Mucosa of stomach (tissue), 1 donor: ENCODE measurements around the gene DDX55.
"Not testable (repeated sequence)": the region's sequence is repeated elsewhere in the genome, so short reads cannot be mapped to it uniquely, and the experiment has no call there.

Source experiments
- H3K27me3 ChIP-seq: one replicate; pipeline ENCODE4 v1.7.0; 2013; ENCODE audit warnings: mild to moderate bottlenecking, low read length; ENCODE audit not compliant: control insufficient read depth, insufficient read depth
- H3K36me3 ChIP-seq: one replicate; pipeline ENCODE4 v1.7.0; 2013; ENCODE audit warnings: low read length; ENCODE audit not compliant: control insufficient read depth, insufficient read depth
- H3K4me1 ChIP-seq: one replicate; pipeline ENCODE4 v1.7.0; 2013; ENCODE audit warnings: mild to moderate bottlenecking, low read length; ENCODE audit not compliant: control insufficient read depth, insufficient read depth
- H3K4me3 ChIP-seq: one replicate; pipeline ENCODE4 v1.7.0; 2013; ENCODE audit warnings: low read length
- H3K9ac ChIP-seq: one replicate; pipeline ENCODE4 v1.7.0; 2013; ENCODE audit warnings: mild to moderate bottlenecking, low read length, moderate library complexity
- H3K9me3 ChIP-seq: one replicate; pipeline ENCODE4 v1.7.0; 2013; ENCODE audit warnings: mild to moderate bottlenecking, low read length, moderate library complexity; ENCODE audit not compliant: control insufficient read depth
- donor health status: Pancreatic carcinoma.

DDX55 gene

GRCh38 chr12:123591702-123592481, 10.0 kb upstream of the DDX55 start:
- H3K9ac ChIP-seq = no peak overlapping the region
- H3K4me1 ChIP-seq = no peaks in the 10 kb centered on the region
- no peaks in the 10 kb centered on the region for H3K27me3 ChIP-seq
- H3K4me3 ChIP-seq = no peak overlapping the region
- H3K9me3 ChIP-seq = no peaks in the 10 kb centered on the region
- H3K36me3 ChIP-seq = peaks cover 4% of the 10 kb centered on the region

DNA sequence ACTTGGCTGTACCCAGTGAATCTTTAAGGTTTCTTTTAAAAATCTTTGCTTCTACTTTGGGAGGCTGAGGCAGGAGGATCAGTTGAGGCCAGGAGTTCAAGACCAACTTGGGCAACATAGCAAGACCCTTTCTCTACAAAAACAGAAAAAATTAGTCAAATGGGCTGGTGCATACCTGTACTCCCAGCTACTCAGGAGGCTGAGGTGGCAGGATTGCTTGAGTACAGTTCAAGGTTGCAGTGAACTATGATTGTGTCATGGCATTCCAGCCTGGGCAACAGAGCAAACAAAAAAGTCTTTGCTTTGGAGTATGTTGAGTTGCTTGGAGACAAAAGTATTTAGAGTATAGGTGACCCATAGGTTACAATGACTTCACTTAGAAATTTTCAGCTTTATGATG, 6.2 kb upstream of the DDX55 start:
- no peak overlapping the region for H3K9ac ChIP-seq
- no peaks in the 10 kb centered on the region for H3K27me3 ChIP-seq
- peaks cover 4% of the 10 kb centered on the region for H3K36me3 ChIP-seq
- H3K4me1 ChIP-seq = peaks cover under 1% of the 10 kb centered on the region
- no peaks in the 10 kb centered on the region for H3K9me3 ChIP-seq
- no peak overlapping the region for H3K4me3 ChIP-seq

DNA sequence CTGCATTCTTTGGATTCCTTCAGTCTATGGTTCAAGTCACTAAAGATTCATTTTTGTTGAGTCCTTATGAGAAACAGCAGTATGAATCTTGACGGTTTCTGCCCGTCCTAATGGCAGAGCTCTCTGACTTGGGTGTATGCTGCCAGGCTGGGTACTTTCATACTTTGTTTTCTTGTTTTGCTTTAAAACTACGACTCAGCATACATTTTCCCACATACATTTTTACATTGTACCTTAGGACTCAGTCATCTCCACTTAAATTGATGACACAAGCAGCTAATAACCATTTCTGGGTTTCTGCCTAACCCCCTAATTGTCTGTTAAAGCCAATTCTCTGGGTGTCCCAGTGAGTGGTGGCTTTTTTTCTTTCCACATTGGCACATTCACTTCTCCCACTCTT, 4.8 kb upstream of the DDX55 start:
- no peaks in the 10 kb centered on the region for H3K27me3 ChIP-seq
- peaks cover 4% of the 10 kb centered on the region for H3K36me3 ChIP-seq
- H3K9ac ChIP-seq = no peak overlapping the region
- no peak overlapping the region for H3K4me3 ChIP-seq
- H3K4me1 ChIP-seq = peaks cover 8% of the 10 kb centered on the region
- no peaks in the 10 kb centered on the region for H3K9me3 ChIP-seq

GRCh38 chr12:123598522-123598921, 3.4 kb upstream of the DDX55 start:
- no peak overlapping the region for H3K9ac ChIP-seq
- peaks cover 4% of the 10 kb centered on the region for H3K36me3 ChIP-seq
- no peaks in the 10 kb centered on the region for H3K9me3 ChIP-seq

DNA sequence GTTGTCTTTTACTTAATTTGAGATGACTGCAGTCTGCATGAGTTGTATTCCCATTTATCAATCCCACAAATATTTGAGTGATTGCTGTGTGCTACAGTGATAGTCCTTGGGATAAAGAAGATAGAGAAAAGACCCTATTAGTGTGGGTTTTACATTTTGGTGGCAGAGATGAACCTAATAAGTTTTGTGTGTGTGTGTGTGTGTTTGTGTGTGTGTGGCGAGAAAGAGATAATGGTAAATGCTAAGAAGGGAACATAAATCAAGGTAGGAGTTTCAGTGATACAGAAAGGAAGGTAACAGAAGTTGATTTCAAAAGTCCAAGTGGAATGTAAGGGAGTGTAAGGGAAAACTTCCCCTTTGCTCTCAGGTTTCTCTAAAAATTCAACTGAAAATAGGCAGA, 2.6 kb upstream of the DDX55 start:
- H3K27me3 ChIP-seq = no peaks in the 10 kb centered on the region
- H3K36me3 ChIP-seq = peaks cover 4% of the 10 kb centered on the region
- no peak overlapping the region for H3K4me3 ChIP-seq
- no peaks in the 10 kb centered on the region for H3K9me3 ChIP-seq
- H3K9ac ChIP-seq = no peak overlapping the region
- peaks cover 18% of the 10 kb centered on the region for H3K4me1 ChIP-seq

More at GRCh38 chr12:123598522-123598921, 3.4 kb upstream of the DDX55 start:
- Histone ChIP-seq H3K27me3 (no peaks in the 10 kb centered on the region), H3K4me3 (no peak overlapping the region), H3K4me1 (peaks cover 18% of the 10 kb centered on the region)

DNA sequence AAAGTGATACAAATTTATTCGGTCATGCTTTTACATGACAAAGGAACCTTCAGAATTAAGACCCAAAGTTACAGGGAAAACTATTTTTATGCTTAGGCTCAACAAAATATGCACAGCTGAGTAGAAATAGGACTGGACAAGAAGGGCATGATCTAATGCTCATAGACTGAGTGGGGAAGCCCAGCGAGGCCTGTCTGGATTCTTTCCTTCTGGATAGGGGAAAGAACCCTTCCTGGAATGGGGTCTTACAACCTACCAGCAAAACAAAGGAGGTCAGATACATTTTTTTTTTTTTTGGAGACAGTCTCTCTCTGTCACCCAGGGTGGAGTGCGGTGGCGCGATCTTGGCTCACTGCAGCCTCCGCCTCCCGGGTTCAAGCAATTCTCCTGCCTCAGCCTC, 2.2 kb upstream of the DDX55 start:
- no peaks in the 10 kb centered on the region for H3K27me3 ChIP-seq
- peaks cover 18% of the 10 kb centered on the region for H3K4me1 ChIP-seq
- peaks cover 4% of the 10 kb centered on the region for H3K36me3 ChIP-seq
- H3K4me3 ChIP-seq = no peak overlapping the region
- H3K9ac ChIP-seq = no peak overlapping the region
- no peaks in the 10 kb centered on the region for H3K9me3 ChIP-seq

- no peaks in the 10 kb centered on the region for H3K27me3 ChIP-seq
- peaks cover 5% of the 10 kb centered on the region for H3K36me3 ChIP-seq
- H3K4me3 ChIP-seq = peak overlapping the region; percentile 92
- peaks cover 18% of the 10 kb centered on the region for H3K4me1 ChIP-seq
- H3K9ac ChIP-seq = peak overlapping the region; percentile 81
- no peaks in the 10 kb centered on the region for H3K9me3 ChIP-seq
Measured at GRCh38 chr12:123602651-123603195, 824 bp downstream of the DDX55 start.

DNA sequence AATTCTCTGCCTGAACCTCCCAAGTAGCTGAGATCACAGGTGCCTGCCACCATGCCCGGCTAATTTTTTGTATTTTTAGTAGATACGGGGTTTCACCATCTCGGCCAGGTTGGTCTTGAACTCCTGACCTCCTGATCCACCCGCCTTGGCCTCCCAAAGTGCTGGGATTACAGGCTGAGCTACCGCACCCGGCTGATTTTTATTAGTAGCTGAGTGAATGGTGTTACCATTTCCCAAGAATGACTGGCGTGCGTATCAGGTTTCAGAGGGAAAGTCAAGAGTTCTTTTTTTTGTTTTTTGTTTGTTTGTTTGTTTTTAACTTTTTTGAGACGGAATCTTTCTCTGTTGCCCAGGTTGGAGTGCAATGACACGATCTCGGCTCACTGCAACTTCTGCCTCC, 1.6 kb downstream of the DDX55 start:
- H3K4me3 ChIP-seq, H3K9me3 ChIP-seq, H3K9ac ChIP-seq, H3K36me3 ChIP-seq, H3K27me3 ChIP-seq: not testable (repeated sequence)
- H3K4me1 ChIP-seq = peaks cover 18% of the 10 kb centered on the region

DNA sequence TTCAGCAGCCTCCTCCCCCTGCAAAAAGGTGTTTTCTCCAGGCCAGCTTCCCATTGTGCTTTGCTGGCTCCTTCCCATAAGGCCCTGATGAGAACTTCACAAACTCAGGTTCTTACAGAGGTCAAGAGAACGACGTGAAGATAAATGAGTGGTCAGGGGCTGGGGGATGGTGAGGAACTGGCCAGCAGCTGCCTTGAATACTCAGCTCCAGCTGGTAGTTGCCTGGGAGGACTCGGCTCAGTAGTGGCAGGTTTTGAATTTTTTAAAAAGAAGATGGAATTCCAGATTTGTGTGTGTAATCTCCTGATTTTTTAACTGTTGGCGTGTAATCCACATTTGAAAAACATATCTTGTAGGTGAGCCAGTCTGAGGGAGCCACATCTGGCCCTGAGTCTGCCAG, 5.9 kb downstream of the DDX55 start:
- Histone ChIP-seq H3K9ac (no peak overlapping the region), H3K36me3 (peaks cover 5% of the 10 kb centered on the region), H3K4me1 (peaks cover 6% of the 10 kb centered on the region), H3K4me3 (no peak overlapping the region), H3K27me3 (no peaks in the 10 kb centered on the region), H3K9me3 (no peaks in the 10 kb centered on the region)

- Histone ChIP-seq H3K4me1 (peaks cover 1% of the 10 kb centered on the region), H3K36me3 (peaks cover 5% of the 10 kb centered on the region), H3K4me3 (no peak overlapping the region), H3K9ac (no peak overlapping the region), H3K27me3 (no peaks in the 10 kb centered on the region), H3K9me3 (no peaks in the 10 kb centered on the region)
Measured at GRCh38 chr12:123608182-123608581, 6.3 kb downstream of the DDX55 start.

GRCh38 chr12:123614110-123614509, 12.2 kb downstream of the DDX55 start:
- H3K4me1 ChIP-seq = no peaks in the 10 kb centered on the region
- H3K9me3 ChIP-seq = no peaks in the 10 kb centered on the region
- no peak overlapping the region for H3K9ac ChIP-seq
- H3K4me3 ChIP-seq = no peak overlapping the region
- peaks cover 12% of the 10 kb centered on the region for H3K36me3 ChIP-seq
- H3K27me3 ChIP-seq = no peaks in the 10 kb centered on the region

DNA sequence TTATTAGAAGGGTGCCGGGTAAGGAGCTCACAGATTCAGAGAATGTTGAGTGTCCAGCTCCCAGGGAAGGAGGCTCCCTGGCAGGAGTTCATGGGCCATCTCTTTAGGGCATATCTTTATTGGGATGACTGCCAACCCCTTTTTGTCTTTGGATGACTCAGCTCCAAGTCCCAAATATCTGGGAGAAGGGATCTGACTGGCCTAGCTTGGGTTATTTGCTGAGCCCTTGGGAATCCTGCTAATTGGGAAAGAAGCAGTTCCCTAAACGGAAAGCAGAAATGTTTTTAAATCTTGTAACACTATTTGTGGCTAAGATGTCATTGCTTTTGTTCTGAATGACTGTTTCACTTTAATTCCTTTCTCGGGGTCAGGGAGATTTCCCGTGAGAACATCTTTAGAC, 12.6 kb downstream of the DDX55 start:
- Histone ChIP-seq H3K27me3 (no peaks in the 10 kb centered on the region), H3K9me3 (no peaks in the 10 kb centered on the region), H3K4me1 (no peaks in the 10 kb centered on the region), H3K9ac (no peak overlapping the region), H3K4me3 (no peak overlapping the region), H3K36me3 (peaks cover 12% of the 10 kb centered on the region)
